NT2/D1 (cell line): ENCODE data around the gene PML.
A peak's percentile ranks its signal among the peaks of the same experiment; 100 is the strongest.

Source experiments
- DNase-seq: peaks from one replicate; pipeline ENCODE4 v3.0.0-alpha.2; 2011; ENCODE audit warnings: low read depth, low spot score
- H3K27me3 ChIP-seq: 2 replicates; pipeline ENCODE4 v1.6.0; 2011; ENCODE audit warnings: mild to moderate bottlenecking; ENCODE audit not compliant: insufficient read length, insufficient read depth
- H3K36me3 ChIP-seq: 2 replicates; pipeline ENCODE4 v1.6.1; 2011; ENCODE audit warnings: mild to moderate bottlenecking, low read length, mixed read lengths; ENCODE audit not compliant: insufficient read depth, insufficient read length
- H3K4me1 ChIP-seq: 2 replicates; pipeline ENCODE4 v1.5.1; 2011; ENCODE audit not compliant: insufficient read depth, insufficient read length
- H3K4me3 ChIP-seq: 2 replicates; pipeline ENCODE4 v1.5.1; 2011; ENCODE audit warnings: low read depth; ENCODE audit not compliant: insufficient read length
- H3K9ac ChIP-seq: 2 replicates; pipeline ENCODE4 v1.6.0; 2011; ENCODE audit warnings: low read depth; ENCODE audit not compliant: insufficient read length
- H3K9me3 ChIP-seq: 2 replicates; pipeline ENCODE4 v1.5.1; 2011; ENCODE audit warnings: mild to moderate bottlenecking, low read length; ENCODE audit not compliant: insufficient read depth
- SUZ12 ChIP-seq: IDR thresholded peaks from 2 replicates; pipeline ENCODE4 v1.6.1; 2011; ENCODE audit not compliant: insufficient read length, insufficient read depth; ENCODE audit errors: extremely low read depth
- YY1 ChIP-seq: IDR thresholded peaks from 2 replicates; pipeline ENCODE4 v1.6.1; 2011; ENCODE audit not compliant: insufficient read length, insufficient read depth
- ZNF274 ChIP-seq: IDR thresholded peaks from 2 replicates; pipeline ENCODE4 v1.6.1; 2011; ENCODE audit warnings: mild to moderate bottlenecking, low read depth, low read length

Gene PML

GRCh38 chr15:73954188-73955145, 40.0 kb upstream of the PML start:
- no peak for TF ChIP-seq YY1
- TF ChIP-seq SUZ12: no peak
- no peak for TF ChIP-seq ZNF274
- Histone ChIP-seq H3K9me3 (no peaks in the 10 kb centered on the region), H3K9ac (peak overlapping the region; percentile 7), H3K4me3 (no peak overlapping the region), H3K36me3 (peaks cover 24% of the 10 kb centered on the region), H3K27me3 (no peaks in the 10 kb centered on the region), H3K4me1 (peaks cover 35% of the 10 kb centered on the region)
- DNase-seq: no peak

- TF ChIP-seq SUZ12: no peak
- TF ChIP-seq ZNF274: no peak
- TF ChIP-seq YY1: no peak
- Histone ChIP-seq H3K36me3 (peaks cover 18% of the 10 kb centered on the region), H3K9ac (no peak overlapping the region), H3K9me3 (no peaks in the 10 kb centered on the region), H3K27me3 (no peaks in the 10 kb centered on the region), H3K4me1 (peaks cover 35% of the 10 kb centered on the region), H3K4me3 (no peak overlapping the region)
- no peak for DNase-seq
These were observed 39.2 kb upstream of the PML start for GRCh38 chr15:73955326-73955725.

- TF ChIP-seq SUZ12 (no peak), YY1 (no peak), ZNF274 (no peak)
- Histone ChIP-seq H3K9ac (no peak overlapping the region), H3K4me1 (peaks cover 28% of the 10 kb centered on the region), H3K9me3 (no peaks in the 10 kb centered on the region), H3K4me3 (no peak overlapping the region), H3K27me3 (no peaks in the 10 kb centered on the region), H3K36me3 (peaks cover 14% of the 10 kb centered on the region)
- DNase-seq: no peak
These were observed 38.4 kb upstream of the PML start for GRCh38 chr15:73955861-73956742.

- TF ChIP-seq ZNF274 (no peak), SUZ12 (no peak), YY1 (no peak)
- peaks cover 14% of the 10 kb centered on the region for H3K36me3 ChIP-seq
- no peak for DNase-seq
- H3K4me3 ChIP-seq: no peak overlapping the region
- no peaks in the 10 kb centered on the region for H3K9me3 ChIP-seq
- no peak overlapping the region for H3K9ac ChIP-seq
- no peaks in the 10 kb centered on the region for H3K27me3 ChIP-seq
- peaks cover 23% of the 10 kb centered on the region for H3K4me1 ChIP-seq
These were observed 37.8 kb upstream of the PML start for GRCh38 chr15:73956743-73957135.

GRCh38 chr15:73957276-73957675, 37.2 kb upstream of the PML start:
- Histone ChIP-seq H3K36me3 (peaks cover 10% of the 10 kb centered on the region), H3K9ac (no peak overlapping the region), H3K27me3 (no peaks in the 10 kb centered on the region), H3K9me3 (no peaks in the 10 kb centered on the region), H3K4me3 (no peak overlapping the region), H3K4me1 (peaks cover 19% of the 10 kb centered on the region)
- DNase-seq: no peak
- TF ChIP-seq ZNF274: no peak
- TF ChIP-seq YY1: no peak
- no peak for TF ChIP-seq SUZ12

- peaks cover 14% of the 10 kb centered on the region for H3K4me1 ChIP-seq
- no peak for DNase-seq
- no peaks in the 10 kb centered on the region for H3K9me3 ChIP-seq
- TF ChIP-seq SUZ12: no peak
- TF ChIP-seq ZNF274: no peak
- no peak for TF ChIP-seq YY1
- H3K4me3 ChIP-seq: no peak overlapping the region
- peaks cover 5% of the 10 kb centered on the region for H3K36me3 ChIP-seq
- no peak overlapping the region for H3K9ac ChIP-seq
- H3K27me3 ChIP-seq: no peaks in the 10 kb centered on the region
These were observed 36.7 kb upstream of the PML start for GRCh38 chr15:73957785-73958184.

GRCh38 chr15:73959012-73959581, 35.4 kb upstream of the PML start:
- DNase-seq: no peak
- Histone ChIP-seq H3K27me3 (no peaks in the 10 kb centered on the region), H3K36me3 (no peaks in the 10 kb centered on the region), H3K9me3 (no peaks in the 10 kb centered on the region), H3K4me1 (peaks cover 5% of the 10 kb centered on the region), H3K4me3 (no peak overlapping the region), H3K9ac (no peak overlapping the region)
- TF ChIP-seq SUZ12 (no peak), ZNF274 (no peak), YY1 (no peak)
